T follicular helper cell (primary cell): Measurements from ENCODE around the gene TXNDC9.
"Not testable (repeated sequence)": the region's sequence is repeated elsewhere in the genome, so short reads cannot be mapped to it uniquely, and the experiment has no call there.

Source experiments
- DNase-seq: peaks from one replicate; pipeline ENCODE4 v3.0.0-alpha.2; 2020; ENCODE audit warnings: low read depth

Gene TXNDC9

DNA sequence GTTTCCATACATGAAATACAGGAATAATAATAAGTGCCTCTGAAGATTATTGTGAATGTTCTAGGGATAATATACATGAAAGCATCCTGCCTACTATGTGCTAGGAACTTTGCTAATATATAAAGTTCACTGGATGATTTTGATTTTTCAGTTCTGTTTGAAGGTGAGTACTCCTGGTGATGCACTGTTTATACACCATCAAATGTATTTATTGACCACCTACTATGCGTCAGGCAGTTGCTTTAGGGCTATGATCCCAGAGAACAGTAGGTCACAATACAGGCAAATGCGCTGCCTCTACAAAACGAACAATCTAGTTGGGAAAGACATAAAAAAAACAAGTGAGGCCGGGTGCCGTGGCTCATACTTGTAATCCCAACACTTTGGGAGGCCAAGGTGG is 10.7 kb downstream of the TXNDC9 start:
- no peak for DNase-seq

DNA sequence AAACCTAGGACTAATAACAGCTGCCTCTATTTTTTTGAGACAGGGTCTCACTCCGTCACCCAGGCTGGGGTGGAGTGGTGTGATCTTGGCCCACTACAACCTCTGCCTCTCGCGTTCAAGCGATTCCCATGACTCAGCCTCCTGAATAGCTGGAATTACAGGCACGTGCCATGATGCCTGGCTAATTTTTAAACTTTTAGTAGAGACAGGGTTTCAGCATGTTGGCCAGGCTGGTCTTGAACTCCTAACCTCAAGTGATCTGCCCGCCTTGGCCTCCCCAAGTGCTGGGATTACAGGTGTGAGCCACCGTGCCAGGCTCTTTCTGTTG is 18.3 kb downstream of the TXNDC9 start:
- DNase-seq, result not testable (repeated sequence)

- no peak for DNase-seq
Measured at GRCh38 chr2:99317161-99317872, 18.8 kb downstream of the TXNDC9 start.

GRCh38 chr2:99301097-99301496 is 35.0 kb downstream of the TXNDC9 start, which contains the start of gene LYG1:
Gene LYG1, minus strand, starts transcription at chr2:99301197. Its CDS starts 5,527 bp downstream, at chr2:99295670.
- not testable (repeated sequence) for DNase-seq

DNA sequence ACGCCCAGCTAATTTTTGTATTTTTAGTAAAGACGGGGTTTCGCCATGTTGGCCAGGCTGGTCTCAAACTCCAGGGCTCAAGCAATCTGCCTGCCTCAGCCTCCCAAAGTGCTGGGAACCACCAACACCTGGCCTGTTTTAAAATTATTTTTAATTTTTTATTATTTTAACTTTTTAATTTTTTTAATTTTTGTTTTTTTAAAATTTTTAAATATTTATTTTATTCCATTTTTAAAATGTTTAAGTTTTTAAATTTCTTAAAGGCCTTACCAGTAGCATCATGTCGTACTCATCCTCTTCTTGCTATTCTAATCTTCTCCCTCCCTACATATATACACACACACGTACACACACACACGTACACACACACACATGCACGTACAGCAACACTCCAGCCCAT is 36.6 kb downstream of the TXNDC9 start:
- DNase-seq, result no peak

- DNase-seq, result no peak
Measured at GRCh38 chr2:99297994-99298393, 38.1 kb downstream of the TXNDC9 start.

- no peak for DNase-seq
Measured at GRCh38 chr2:99285526-99285925, 50.6 kb downstream of the TXNDC9 start.

DNA sequence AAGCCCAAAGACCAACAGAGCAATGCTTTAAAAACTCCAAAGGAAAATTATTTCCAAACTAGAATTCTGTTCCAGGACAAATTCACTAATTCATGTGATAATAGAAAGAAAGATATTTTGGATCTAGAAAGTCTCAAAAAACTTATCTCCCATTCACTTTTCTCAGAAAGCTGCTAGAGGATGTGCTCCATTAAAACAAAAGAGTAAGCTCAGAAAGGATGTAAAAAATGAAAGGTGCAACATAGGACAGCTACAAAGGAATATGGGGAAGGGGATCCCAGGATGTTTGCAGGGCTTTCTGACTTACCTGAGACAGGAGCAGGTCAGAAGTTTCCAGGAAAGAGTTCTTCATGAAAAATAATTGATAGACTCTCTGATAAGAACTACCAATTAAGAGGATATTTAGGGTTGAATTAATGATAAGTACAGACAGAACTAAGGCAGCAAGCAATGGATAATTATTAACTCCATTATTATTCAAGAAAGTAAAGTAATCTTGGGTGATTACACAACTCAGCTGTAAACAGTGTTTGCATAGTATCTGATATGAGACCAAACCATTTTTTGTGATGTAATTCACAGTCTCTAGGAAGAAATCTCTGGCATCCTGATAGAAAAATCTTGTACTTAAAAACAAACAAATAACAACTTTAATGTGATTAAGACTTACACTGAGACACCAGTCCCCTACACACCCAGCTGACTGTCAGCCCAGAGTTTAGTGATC is 56.0 kb downstream of the TXNDC9 start:
- no peak for DNase-seq

DNA sequence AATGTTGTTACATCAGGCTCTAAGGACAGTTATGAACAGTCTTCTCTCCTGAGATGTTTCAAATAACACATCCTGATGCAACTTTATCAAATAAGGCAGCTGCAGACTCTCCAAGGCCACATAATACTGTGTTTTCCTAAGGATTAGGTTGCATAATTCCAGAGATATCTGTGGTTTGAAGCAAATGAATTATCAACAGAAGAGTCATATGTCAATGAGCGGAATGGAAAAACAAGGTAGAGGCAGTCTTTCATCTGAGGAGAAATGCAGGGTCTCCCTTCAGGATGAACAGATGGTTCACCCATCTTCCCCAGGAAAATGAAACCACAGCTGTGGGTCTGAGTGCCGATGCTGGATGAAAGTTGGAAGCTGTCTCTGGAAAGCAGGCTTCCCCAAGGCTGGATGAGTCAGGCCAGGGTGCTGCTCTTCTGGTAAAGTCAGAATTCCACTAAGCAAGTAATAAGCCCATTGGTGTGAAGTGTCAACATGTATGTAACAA is 57.3 kb downstream of the TXNDC9 start:
- no peak for DNase-seq

- DNase-seq, result not testable (repeated sequence)
Measured at GRCh38 chr2:99278195-99278765, 57.9 kb downstream of the TXNDC9 start.

- DNase-seq, result no peak
Measured at GRCh38 chr2:99275882-99276281, 60.3 kb downstream of the TXNDC9 start.
